HEK293 (cell line): ENCODE data around the gene PTGIR.

ENCODE experiments used
- EGR2 ChIP-seq: fragments of 450-650 bp; formaldehyde crosslinking; IDR thresholded peaks from 2 replicates; pipeline ENCODE4 v1.5.1; 2016; ENCODE audit warnings: low read depth, missing biosample characterization, missing genetic modification characterization
- GLIS2 ChIP-seq: fragments of 450-650 bp; formaldehyde crosslinking; IDR thresholded peaks from 2 replicates; pipeline ENCODE4 v1.5.1; 2016; ENCODE audit warnings: missing biosample characterization, missing genetic modification characterization
- MYNN ChIP-seq: fragments of 450-650 bp; formaldehyde crosslinking; IDR thresholded peaks from 2 replicates; pipeline ENCODE4 v1.5.1; 2016; ENCODE audit warnings: missing biosample characterization, missing genetic modification characterization, borderline replicate concordance
- PRDM10 ChIP-seq: fragments of 450-650 bp; formaldehyde crosslinking; IDR thresholded peaks from 2 replicates; pipeline ENCODE4 v1.5.1; 2016; ENCODE audit warnings: missing biosample characterization, missing genetic modification characterization
- SCRT2 ChIP-seq: fragments of 450-650 bp; formaldehyde crosslinking; IDR thresholded peaks from 2 replicates; pipeline ENCODE4 v1.5.1; 2016; ENCODE audit warnings: missing biosample characterization, missing genetic modification characterization
- ZBTB11 ChIP-seq: fragments of 450-650 bp; formaldehyde crosslinking; conservative IDR thresholded peaks from 2 replicates; pipeline ENCODE4 v1.5.1; 2016; ENCODE audit warnings: low read depth, missing biosample characterization, missing genetic modification characterization
- ZBTB6 ChIP-seq: fragments of 450-650 bp; formaldehyde crosslinking; IDR thresholded peaks from 2 replicates; pipeline ENCODE4 v1.5.1; 2017; ENCODE audit warnings: missing biosample characterization, missing genetic modification characterization
- ZNF114 ChIP-seq: fragments of 450-650 bp; formaldehyde crosslinking; IDR thresholded peaks from 2 replicates; pipeline ENCODE4 v1.5.0; 2017; ENCODE audit warnings: missing biosample characterization, missing genetic modification characterization
- ZNF146 ChIP-seq: fragments of 450-650 bp; formaldehyde crosslinking; IDR thresholded peaks from 2 replicates; pipeline ENCODE4 v1.5.1; 2016; ENCODE audit warnings: missing biosample characterization, missing genetic modification characterization
- ZNF174 ChIP-seq: fragments of 450-650 bp; formaldehyde crosslinking; IDR thresholded peaks from 2 replicates; pipeline ENCODE4 v1.5.0; 2017; ENCODE audit warnings: missing biosample characterization, mild to moderate bottlenecking, missing genetic modification characterization
- ZNF175 ChIP-seq: fragments of 450-650 bp; formaldehyde crosslinking; IDR thresholded peaks from 2 replicates; pipeline ENCODE4 v1.5.1; 2016; ENCODE audit warnings: missing biosample characterization, missing genetic modification characterization
- ZNF24 ChIP-seq: fragments of 450-650 bp; formaldehyde crosslinking; IDR thresholded peaks from 2 replicates; pipeline ENCODE4 v1.5.1; 2016; ENCODE audit warnings: missing biosample characterization, missing genetic modification characterization
- ZNF335 ChIP-seq: fragments of 450-650 bp; formaldehyde crosslinking; conservative IDR thresholded peaks from 2 replicates; pipeline ENCODE4 v1.5.1; 2016; ENCODE audit warnings: missing biosample characterization, missing genetic modification characterization
- ZNF37A ChIP-seq: fragments of 450-650 bp; IDR thresholded peaks from 2 replicates; pipeline ENCODE4 v1.5.1; 2018; ENCODE audit warnings: missing biosample characterization, missing genetic modification characterization
- ZNF394 ChIP-seq: fragments of 450-650 bp; formaldehyde crosslinking; IDR thresholded peaks from 2 replicates; pipeline ENCODE4 v1.5.1; 2016; ENCODE audit warnings: missing biosample characterization, missing genetic modification characterization, mild to moderate bottlenecking, moderate library complexity, borderline replicate concordance
- ZNF404 ChIP-seq: fragments of 450-650 bp; formaldehyde crosslinking; IDR thresholded peaks from 2 replicates; pipeline ENCODE4 v1.5.1; 2017; ENCODE audit warnings: missing biosample characterization, missing genetic modification characterization
- ZNF548 ChIP-seq: fragments of 450-650 bp; formaldehyde crosslinking; IDR thresholded peaks from 2 replicates; pipeline ENCODE4 v1.5.1; 2016; ENCODE audit warnings: missing biosample characterization, missing genetic modification characterization
- ZNF558 ChIP-seq: fragments of 450-650 bp; formaldehyde crosslinking; IDR thresholded peaks from 2 replicates; pipeline ENCODE4 v1.5.1; 2016; ENCODE audit warnings: missing biosample characterization, missing genetic modification characterization
- ZNF561 ChIP-seq: fragments of 450-650 bp; IDR thresholded peaks from 2 replicates; pipeline ENCODE4 v1.5.1; 2018; ENCODE audit warnings: missing biosample characterization, missing genetic modification characterization, borderline replicate concordance
- ZNF571 ChIP-seq: fragments of 450-650 bp; formaldehyde crosslinking; IDR thresholded peaks from 2 replicates; pipeline ENCODE4 v1.5.0; 2017; ENCODE audit warnings: missing biosample characterization, missing genetic modification characterization
- ZNF664 ChIP-seq: fragments of 450-650 bp; formaldehyde crosslinking; IDR thresholded peaks from 2 replicates; pipeline ENCODE4 v1.5.1; 2016; ENCODE audit warnings: missing biosample characterization, missing genetic modification characterization
- ZNF707 ChIP-seq: fragments of 450-650 bp; formaldehyde crosslinking; IDR thresholded peaks from 2 replicates; pipeline ENCODE4 v1.5.1; 2016; ENCODE audit warnings: missing biosample characterization, missing genetic modification characterization
- TF ChIP-seq, protein P1 (sequence below): fragments of 450-650 bp; formaldehyde crosslinking; IDR thresholded peaks from 2 replicates; pipeline ENCODE4 v1.5.1; 2016; ENCODE audit warnings: missing biosample characterization, missing genetic modification characterization
- TF ChIP-seq, protein P2 (sequence below): fragments of 450-650 bp; formaldehyde crosslinking; IDR thresholded peaks from 2 replicates; pipeline ENCODE4 v1.5.1; 2017; ENCODE audit warnings: missing biosample characterization, mild to moderate bottlenecking, missing genetic modification characterization, moderate library complexity
- TF ChIP-seq, protein P3 (sequence below): fragments of 450-650 bp; formaldehyde crosslinking; IDR thresholded peaks from 2 replicates; pipeline ENCODE4 v1.5.1; 2017; ENCODE audit warnings: missing biosample characterization, missing genetic modification characterization

PTGIR gene

GRCh38 chr19:46639358-46640182 lies 14.7 kb upstream of the PTGIR start (continued):
- TF ChIP-seq ZBTB11 (no peak), ZNF571 (tag by site-specific recombination) (no peak), SCRT2 (tag by site-specific recombination) (no peak), PRDM10 (tag by site-specific recombination) (peak; percentile 58; the same call in 1 of the 2 replicates), MYNN (tag by site-specific recombination) (no peak), ZNF146 (tag by site-specific recombination) (no peak), ZNF114 (tag by site-specific recombination) (no peak), EGR2 (tag by site-specific recombination) (no peak), ZNF37A (tag by site-specific recombination) (no peak), ZNF558 (tag by site-specific recombination) (no peak), ZNF24 (0 out of 2 replicates have a peak, but pooled peaks have one; percentile 27), ZNF707 (tag by site-specific recombination) (no peak), ZNF175 (tag by site-specific recombination) (no peak), ZNF548 (no peak), ZNF404 (tag by site-specific recombination) (no peak), GLIS2 (tag by site-specific recombination) (peak; percentile 46), ZNF561 (tag by site-specific recombination) (peak; percentile 49; the same call in 1 of the 2 replicates), ZNF394 (tag by site-specific recombination) (no peak), ZNF174 (tag by site-specific recombination) (no peak), ZNF664 (tag by site-specific recombination) (no peak), ZBTB6 (tag by site-specific recombination) (no peak), ZNF335 (tag by site-specific recombination) (peak; percentile 98)
- TF ChIP-seq, protein P1, sequence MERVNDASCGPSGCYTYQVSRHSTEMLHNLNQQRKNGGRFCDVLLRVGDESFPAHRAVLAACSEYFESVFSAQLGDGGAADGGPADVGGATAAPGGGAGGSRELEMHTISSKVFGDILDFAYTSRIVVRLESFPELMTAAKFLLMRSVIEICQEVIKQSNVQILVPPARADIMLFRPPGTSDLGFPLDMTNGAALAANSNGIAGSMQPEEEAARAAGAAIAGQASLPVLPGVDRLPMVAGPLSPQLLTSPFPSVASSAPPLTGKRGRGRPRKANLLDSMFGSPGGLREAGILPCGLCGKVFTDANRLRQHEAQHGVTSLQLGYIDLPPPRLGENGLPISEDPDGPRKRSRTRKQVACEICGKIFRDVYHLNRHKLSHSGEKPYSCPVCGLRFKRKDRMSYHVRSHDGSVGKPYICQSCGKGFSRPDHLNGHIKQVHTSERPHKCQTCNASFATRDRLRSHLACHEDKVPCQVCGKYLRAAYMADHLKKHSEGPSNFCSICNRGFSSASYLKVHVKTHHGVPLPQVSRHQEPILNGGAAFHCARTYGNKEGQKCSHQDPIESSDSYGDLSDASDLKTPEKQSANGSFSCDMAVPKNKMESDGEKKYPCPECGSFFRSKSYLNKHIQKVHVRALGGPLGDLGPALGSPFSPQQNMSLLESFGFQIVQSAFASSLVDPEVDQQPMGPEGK = no peak
- TF ChIP-seq, protein P2, sequence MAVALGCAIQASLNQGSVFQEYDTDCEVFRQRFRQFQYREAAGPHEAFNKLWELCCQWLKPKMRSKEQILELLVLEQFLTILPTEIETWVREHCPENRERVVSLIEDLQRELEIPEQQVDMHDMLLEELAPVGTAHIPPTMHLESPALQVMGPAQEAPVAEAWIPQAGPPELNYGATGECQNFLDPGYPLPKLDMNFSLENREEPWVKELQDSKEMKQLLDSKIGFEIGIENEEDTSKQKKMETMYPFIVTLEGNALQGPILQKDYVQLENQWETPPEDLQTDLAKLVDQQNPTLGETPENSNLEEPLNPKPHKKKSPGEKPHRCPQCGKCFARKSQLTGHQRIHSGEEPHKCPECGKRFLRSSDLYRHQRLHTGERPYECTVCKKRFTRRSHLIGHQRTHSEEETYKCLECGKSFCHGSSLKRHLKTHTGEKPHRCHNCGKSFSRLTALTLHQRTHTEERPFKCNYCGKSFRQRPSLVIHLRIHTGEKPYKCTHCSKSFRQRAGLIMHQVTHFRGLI (tag by site-specific recombination) = no peak
- TF ChIP-seq, protein P3, sequence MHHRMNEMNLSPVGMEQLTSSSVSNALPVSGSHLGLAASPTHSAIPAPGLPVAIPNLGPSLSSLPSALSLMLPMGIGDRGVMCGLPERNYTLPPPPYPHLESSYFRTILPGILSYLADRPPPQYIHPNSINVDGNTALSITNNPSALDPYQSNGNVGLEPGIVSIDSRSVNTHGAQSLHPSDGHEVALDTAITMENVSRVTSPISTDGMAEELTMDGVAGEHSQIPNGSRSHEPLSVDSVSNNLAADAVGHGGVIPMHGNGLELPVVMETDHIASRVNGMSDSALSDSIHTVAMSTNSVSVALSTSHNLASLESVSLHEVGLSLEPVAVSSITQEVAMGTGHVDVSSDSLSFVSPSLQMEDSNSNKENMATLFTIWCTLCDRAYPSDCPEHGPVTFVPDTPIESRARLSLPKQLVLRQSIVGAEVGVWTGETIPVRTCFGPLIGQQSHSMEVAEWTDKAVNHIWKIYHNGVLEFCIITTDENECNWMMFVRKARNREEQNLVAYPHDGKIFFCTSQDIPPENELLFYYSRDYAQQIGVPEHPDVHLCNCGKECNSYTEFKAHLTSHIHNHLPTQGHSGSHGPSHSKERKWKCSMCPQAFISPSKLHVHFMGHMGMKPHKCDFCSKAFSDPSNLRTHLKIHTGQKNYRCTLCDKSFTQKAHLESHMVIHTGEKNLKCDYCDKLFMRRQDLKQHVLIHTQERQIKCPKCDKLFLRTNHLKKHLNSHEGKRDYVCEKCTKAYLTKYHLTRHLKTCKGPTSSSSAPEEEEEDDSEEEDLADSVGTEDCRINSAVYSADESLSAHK (tag by site-specific recombination) = no peak
